Measurements from ENCODE around the gene PLEKHH3.

Gene PLEKHH3, protein sequence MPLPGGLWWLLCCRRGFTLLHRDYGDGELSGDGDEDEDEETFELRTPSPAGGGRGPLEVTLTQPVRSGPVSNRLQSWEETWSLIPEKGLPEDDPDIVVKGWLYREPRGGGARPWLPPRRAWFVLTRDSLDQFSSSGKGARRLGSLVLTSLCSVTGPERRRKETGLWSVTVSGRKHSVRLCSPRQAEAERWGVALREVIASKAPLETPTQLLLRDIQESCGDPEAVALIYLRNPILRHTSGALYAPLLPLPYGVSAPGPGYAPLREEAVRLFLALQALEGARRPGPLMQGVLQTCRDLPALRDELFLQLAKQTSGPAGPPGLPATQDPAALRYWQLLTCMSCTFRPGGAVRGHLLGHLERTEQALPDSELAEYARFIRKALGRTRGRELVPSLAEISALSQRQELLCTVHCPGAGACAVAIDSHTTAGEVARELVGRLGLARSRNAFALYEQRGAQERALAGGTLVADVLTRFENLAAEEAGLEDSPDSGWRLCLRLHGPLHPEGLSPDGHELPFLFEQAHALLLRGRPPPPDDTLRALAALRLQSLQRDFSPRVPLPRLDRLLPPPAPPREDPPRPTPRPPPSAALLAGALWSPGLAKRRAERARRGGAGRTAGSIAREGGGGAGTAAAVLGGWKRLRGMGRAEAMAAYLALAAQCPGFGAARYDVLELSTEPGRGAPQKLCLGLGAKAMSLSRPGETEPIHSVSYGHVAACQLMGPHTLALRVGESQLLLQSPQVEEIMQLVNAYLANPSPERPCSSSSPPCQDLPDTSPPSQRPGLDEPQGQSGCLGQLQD

DNA sequence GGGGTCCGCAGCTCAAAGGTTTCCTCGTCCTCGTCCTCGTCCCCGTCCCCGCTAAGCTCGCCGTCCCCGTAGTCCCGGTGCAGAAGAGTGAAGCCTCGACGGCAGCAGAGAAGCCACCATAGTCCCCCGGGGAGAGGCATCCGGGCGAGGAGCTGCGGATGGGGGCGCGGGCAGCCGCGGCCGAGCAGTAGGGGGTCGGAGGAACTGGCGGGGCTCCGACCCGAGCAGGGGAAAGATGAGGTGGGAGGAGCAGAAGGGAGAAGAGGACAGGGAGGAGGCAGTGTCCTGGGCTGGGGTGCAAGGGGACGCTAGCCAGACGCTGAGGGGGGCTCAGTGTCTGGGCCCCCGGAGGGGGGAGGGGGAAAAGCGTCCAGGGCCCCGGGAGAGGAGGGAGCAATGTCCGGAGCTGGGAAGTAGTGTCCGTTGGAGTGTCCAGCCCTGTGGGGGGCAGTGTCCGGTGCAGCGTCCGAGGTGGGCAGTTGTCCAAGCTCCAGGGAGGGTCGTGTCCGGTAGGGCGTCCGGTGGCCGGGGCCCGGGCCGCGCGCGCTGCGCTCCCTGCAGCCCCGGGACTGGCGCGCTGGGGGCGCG, at the start of gene PLEKHH3:
PLEKHH3 (minus strand) TSS at position 571 of the 588 bp plus-strand sequence; CDS start at position 140, 431 bp downstream.
- Mint-ChIP-seq H3K27ac (peak within 1 kb of the TSS; percentile 35), H3K9me3 (no peaks in the 10 kb centered on the region), H3K4me3 (peak within 1 kb of the TSS; percentile 75), H3K36me3 (peaks cover 5% of the 10 kb centered on the region), H3K4me1 (peaks cover 61% of the 10 kb centered on the region)
- DNase-seq (ENCODE audit: low spot score in 2 of 2) (peak in 1 of 2 donors; percentile 70), ATAC-seq (no peak)

DNA sequence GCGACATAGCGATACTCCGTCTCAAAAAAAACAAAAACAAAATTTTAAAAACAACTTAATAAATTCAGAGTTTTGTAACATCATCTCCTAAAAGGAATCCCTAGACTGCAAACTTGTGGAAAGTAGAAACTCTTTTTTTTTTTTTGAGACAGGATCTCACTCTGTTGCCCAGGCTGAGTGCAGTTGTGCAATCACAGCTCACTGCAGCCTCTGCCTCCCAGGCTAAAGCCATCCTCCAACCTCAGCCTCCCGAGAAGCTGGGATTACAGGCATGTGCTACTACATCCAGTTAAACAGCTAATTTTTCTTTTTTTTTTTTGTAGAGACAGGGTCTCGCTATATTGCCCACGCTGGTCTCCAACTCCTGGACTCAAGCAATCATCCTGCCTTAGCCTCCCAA, 48.3 kb upstream of the PLEKHH3 start:
- DNase-seq (ENCODE audit: low spot score in 2 of 2) (no peak), ATAC-seq (no peak)
- Mint-ChIP-seq H3K4me3 (no peak overlapping the region), H3K9me3 (no peaks in the 10 kb centered on the region), H3K27ac (no peak overlapping the region), H3K36me3 (peaks cover 100% of the 10 kb centered on the region), H3K4me1 (no peaks in the 10 kb centered on the region)

DNA sequence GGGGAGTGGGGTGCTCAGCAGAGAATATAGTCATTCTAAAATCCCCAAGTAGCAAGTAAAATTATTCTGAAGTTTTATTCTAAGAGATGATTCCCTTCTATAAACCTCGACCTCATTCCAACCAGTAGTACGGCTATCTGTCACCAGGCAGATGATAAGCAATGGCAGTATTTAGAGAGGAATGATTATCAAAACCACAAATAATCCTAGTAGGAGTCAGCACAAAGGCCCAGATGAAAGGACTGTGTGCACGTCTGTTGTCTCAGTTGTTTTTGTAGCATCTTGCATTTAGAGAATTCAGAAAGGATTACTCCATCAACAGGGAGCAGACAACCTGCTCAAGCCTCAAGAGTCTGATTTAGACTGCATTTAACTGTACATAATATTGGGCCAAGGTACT, 46.8 kb upstream of the PLEKHH3 start:
- no peak for ATAC-seq

DNA sequence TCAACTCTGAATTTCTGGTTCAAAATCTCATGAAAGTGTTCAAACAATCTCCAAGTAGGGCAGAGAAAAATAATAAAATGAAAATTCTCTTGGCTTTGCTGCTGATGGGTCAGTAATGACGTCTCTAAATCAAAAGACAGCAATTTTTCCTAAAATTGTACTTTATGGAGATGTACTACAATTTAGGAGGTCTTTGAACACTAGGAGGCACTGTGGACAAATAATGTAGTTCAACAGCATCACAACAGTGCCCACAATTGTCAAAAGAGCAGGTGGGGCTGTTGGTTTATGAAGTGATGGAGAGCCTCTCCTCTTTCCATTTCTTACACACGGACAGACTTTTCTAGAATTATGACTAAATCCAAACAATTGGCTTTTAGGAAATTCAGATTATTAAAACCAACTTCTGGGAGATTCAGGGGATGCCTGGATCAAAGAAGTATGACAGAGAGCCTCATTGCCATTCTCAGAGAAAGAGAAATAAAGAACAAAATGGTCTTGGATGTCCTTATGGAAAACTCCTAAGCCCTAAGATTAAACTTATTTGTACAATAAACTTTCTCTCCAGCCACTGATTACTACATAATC, 44.3 kb upstream of the PLEKHH3 start:
- H3K27ac Mint-ChIP-seq, result no peak overlapping the region
- no peak overlapping the region for H3K4me3 Mint-ChIP-seq
- H3K9me3 Mint-ChIP-seq, result no peaks in the 10 kb centered on the region
- ATAC-seq (peak; percentile 73), DNase-seq (ENCODE audit: low spot score in 2 of 2) (no peak)
- H3K4me1 Mint-ChIP-seq, result no peaks in the 10 kb centered on the region
- peaks cover 99% of the 10 kb centered on the region for H3K36me3 Mint-ChIP-seq

More for the DNA sequence above, 46.8 kb upstream of the PLEKHH3 start:
- DNase-seq (ENCODE audit: low spot score in 2 of 2), result no peak
- Mint-ChIP-seq H3K27ac (no peak overlapping the region), H3K36me3 (peaks cover 99% of the 10 kb centered on the region), H3K4me3 (no peak overlapping the region), H3K9me3 (no peaks in the 10 kb centered on the region), H3K4me1 (no peaks in the 10 kb centered on the region)

DNA sequence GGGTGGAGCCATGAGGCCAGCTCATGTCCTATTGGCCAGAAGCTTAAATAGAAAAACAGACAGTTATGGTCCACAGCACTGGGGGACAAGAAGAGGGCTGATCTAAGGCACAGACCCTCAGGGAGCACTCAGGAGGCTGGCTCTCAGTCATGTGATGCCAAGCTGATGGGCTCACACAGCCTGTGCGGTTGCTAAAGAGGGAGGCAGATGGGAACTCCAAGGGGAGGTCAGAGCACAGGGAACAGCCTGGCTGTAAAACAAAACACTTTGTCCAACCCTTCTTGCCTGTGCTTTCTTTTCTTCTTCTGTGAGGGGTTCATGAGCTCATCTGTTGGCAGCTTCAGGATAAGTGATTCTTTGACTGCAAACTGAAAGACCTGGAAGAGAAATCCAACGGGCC, 32.8 kb upstream of the PLEKHH3 start:
- Mint-ChIP-seq H3K4me3 (no peak overlapping the region), H3K9me3 (no peaks in the 10 kb centered on the region), H3K36me3 (peaks cover 100% of the 10 kb centered on the region), H3K27ac (no peak overlapping the region), H3K4me1 (peaks cover 36% of the 10 kb centered on the region)
- DNase-seq (ENCODE audit: low spot score in 2 of 2) (no peak), ATAC-seq (no peak)

DNA sequence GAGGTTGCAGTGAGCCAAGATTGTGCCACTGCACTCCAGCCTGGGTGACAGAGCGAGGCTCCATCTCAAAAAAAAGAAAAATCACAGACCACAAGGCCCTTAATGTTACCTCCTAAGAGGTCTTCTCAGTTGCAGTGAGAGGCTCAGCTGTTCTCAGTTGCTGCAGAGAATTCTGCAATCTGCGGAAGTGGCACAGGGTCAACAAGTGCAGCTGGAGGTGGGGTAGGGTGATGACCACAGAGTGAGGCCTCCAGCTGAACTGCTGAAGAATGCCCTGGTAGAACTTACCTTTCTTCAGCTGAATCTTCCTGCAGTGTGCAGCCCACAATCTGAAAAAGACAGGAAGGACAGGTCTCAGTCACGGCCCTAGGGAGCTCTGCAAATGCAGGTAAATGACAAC, 31.8 kb upstream of the PLEKHH3 start:
- H3K9me3 Mint-ChIP-seq, result no peaks in the 10 kb centered on the region
- no peak for DNase-seq (ENCODE audit: low spot score in 2 of 2)
- no peak for ATAC-seq
- no peak overlapping the region for H3K4me3 Mint-ChIP-seq
- peaks cover 44% of the 10 kb centered on the region for H3K4me1 Mint-ChIP-seq
- H3K36me3 Mint-ChIP-seq, result peaks cover 100% of the 10 kb centered on the region
- H3K27ac Mint-ChIP-seq, result no peak overlapping the region

DNA sequence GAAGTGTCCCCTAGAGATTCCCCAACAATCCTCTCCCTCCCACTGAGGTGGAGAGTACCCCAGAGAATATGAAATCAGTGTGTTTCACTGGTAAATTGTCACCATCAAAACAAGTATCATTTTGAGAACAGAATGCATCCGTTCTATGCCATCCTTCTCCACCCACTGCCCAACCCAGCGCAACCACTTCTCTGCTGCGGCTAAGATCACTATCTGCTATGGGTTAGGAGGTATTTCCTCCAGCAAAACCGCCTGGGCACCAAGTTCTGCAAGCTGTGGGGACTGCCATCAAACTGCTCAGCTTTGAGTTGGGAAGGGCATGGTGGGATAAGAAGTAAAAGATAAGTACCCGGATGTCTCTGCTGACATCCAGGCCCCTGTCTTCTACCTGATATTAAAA, 29.9 kb upstream of the PLEKHH3 start:
- Mint-ChIP-seq H3K9me3 (no peaks in the 10 kb centered on the region), H3K27ac (no peak overlapping the region), H3K4me3 (no peak overlapping the region), H3K4me1 (peaks cover 44% of the 10 kb centered on the region), H3K36me3 (peaks cover 100% of the 10 kb centered on the region)
- DNase-seq (ENCODE audit: low spot score in 2 of 2) (peak; percentile 34 to 68), ATAC-seq (peak; percentile 70)

DNA sequence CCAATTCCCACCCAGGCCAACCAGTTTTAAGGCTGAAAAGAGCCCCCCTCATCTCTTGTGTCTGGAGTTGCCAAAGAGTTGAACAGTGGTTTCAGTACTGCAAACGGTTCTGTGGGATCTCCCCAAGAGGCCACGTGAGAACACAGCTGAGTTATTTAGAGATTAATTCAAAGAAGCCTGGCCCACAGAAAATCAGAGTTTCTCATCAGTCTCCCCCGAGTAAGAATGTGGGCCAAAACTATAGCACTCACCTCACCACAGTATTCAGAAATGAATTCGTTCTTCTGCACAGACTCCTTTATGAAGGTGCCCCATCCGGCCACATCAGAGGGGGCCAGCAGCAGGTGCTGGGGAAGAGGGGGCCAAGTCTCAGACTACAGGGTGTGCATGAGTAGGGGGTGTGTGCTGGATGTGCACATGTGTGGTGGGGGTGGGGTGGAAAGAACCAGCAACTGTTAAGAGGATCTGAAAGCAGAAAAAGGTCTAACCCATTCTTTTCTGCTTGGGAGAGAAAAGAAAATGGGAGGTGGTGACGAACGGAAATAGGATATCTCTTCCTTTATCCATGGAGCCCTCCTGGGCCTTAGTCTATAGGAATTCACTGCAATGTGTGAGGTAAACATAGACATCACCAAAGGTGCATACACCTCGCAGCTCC, 28.2 kb upstream of the PLEKHH3 start:
- H3K4me1 Mint-ChIP-seq, result peaks cover 44% of the 10 kb centered on the region
- DNase-seq (ENCODE audit: low spot score in 2 of 2) (peak in 1 of 2 donors; percentile 79), ATAC-seq (peak; percentile 92)
- H3K4me3 Mint-ChIP-seq, result peak overlapping the region; percentile 15
- H3K27ac Mint-ChIP-seq, result peak overlapping the region; percentile 69
- no peaks in the 10 kb centered on the region for H3K9me3 Mint-ChIP-seq
- peaks cover 100% of the 10 kb centered on the region for H3K36me3 Mint-ChIP-seq

DNA sequence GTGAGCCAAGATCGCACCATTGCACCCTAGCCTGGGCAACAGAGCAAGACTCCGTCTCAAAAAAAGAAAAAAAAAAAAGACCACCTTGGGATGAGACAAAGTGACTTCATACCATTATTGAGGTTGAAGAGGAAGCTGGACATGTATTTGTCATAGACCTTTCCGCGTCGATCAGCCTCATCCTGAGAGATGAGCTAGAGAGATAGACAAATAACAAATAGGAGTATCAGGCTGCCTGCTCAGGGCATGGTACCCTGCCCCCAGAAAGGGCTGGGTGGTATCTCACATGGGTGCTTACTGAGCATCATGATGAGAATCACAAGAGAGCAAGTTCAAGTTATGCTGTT, 27.7 kb upstream of the PLEKHH3 start:
- no peak for DNase-seq (ENCODE audit: low spot score in 2 of 2)
- peaks cover 43% of the 10 kb centered on the region for H3K4me1 Mint-ChIP-seq
- no peaks in the 10 kb centered on the region for H3K9me3 Mint-ChIP-seq
- peak; percentile 51 for ATAC-seq
- H3K4me3 Mint-ChIP-seq, result peak overlapping the region; percentile 15
- peak overlapping the region; percentile 69 for H3K27ac Mint-ChIP-seq
- peaks cover 95% of the 10 kb centered on the region for H3K36me3 Mint-ChIP-seq

DNA sequence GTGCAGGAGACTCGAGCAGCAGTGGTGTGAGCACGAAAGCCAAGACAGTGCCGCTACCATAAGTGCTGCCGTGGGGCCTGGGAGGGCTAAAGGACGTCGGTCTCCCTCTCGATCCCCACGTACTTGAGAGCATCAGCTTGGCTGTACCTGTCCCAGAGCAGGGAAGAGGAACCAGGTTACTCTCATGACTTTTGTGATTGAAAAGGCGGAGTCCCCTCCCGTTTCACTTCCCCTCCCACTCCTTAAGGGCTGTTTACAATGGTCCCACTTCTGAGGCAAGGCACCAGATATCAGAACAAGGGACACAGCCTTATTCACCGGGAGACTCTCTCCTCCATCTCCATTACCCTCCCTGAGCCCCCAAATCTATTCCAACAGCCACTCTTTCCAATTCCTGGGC, 25.7 kb upstream of the PLEKHH3 start:
- ATAC-seq, result no peak
- no peak overlapping the region for H3K4me3 Mint-ChIP-seq
- DNase-seq (ENCODE audit: low spot score in 2 of 2), result no peak
- H3K27ac Mint-ChIP-seq, result no peak overlapping the region
- no peaks in the 10 kb centered on the region for H3K9me3 Mint-ChIP-seq
- peaks cover 75% of the 10 kb centered on the region for H3K36me3 Mint-ChIP-seq
- peaks cover 24% of the 10 kb centered on the region for H3K4me1 Mint-ChIP-seq

DNA sequence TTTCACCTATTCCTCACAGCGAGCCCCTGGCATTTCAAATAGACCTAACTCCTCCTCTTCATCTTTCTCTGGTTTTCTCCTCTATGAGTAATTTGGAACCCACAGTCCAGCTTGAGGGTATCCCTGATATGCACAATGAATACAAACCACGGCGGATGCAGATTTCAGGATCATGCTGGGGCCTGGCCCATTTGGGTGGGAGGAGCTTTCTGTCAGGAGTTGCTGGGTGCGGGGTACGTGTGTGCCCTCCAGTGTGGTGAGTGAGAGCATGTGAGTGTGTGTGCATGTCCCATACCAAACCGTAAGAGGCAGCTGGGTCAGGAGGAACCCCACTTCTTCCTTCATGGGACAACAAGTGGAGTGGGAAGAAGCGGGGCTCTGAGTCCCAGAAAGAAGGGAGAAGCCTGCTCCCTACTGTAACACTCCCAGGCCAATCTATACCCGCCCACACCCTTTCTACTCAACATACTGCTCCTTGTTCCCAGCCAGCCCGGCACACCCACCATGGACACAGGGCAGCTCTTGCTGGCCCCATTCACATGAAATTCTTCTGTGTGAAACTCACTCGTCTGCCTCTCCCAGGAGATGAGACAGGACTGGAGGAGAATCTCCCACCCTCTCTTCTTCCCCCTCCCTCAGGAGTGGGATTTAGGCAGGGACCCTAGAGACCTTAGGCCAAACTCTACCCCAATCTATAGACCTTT, 23.9 kb upstream of the PLEKHH3 start:
- ATAC-seq (no peak), DNase-seq (ENCODE audit: low spot score in 2 of 2) (no peak)
- peak overlapping the region; percentile 8 for H3K27ac Mint-ChIP-seq
- peaks cover 58% of the 10 kb centered on the region for H3K36me3 Mint-ChIP-seq
- no peaks in the 10 kb centered on the region for H3K9me3 Mint-ChIP-seq
- no peak overlapping the region for H3K4me3 Mint-ChIP-seq
- H3K4me1 Mint-ChIP-seq, result peaks cover 16% of the 10 kb centered on the region

DNA sequence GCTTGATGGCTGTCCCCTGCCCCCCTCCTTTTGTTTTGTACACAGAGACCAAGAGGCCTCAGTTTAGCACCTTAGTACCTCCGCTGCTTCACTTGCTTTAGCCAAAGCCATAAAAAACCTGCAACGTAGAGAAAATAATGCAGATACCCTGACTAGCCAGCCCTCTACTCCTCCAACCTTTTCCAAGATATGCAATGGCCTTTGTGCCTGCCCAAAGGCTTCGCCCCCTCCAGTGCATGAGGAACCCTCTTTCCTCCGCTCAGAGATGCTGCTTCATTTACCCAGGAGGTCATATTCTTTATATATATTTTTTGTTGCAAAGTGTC, 22.6 kb upstream of the PLEKHH3 start:
- no peak overlapping the region for H3K4me3 Mint-ChIP-seq
- DNase-seq (ENCODE audit: low spot score in 2 of 2), result no peak
- peaks cover 6% of the 10 kb centered on the region for H3K4me1 Mint-ChIP-seq
- no peaks in the 10 kb centered on the region for H3K9me3 Mint-ChIP-seq
- no peak overlapping the region for H3K27ac Mint-ChIP-seq
- peaks cover 44% of the 10 kb centered on the region for H3K36me3 Mint-ChIP-seq
- no peak for ATAC-seq

DNA sequence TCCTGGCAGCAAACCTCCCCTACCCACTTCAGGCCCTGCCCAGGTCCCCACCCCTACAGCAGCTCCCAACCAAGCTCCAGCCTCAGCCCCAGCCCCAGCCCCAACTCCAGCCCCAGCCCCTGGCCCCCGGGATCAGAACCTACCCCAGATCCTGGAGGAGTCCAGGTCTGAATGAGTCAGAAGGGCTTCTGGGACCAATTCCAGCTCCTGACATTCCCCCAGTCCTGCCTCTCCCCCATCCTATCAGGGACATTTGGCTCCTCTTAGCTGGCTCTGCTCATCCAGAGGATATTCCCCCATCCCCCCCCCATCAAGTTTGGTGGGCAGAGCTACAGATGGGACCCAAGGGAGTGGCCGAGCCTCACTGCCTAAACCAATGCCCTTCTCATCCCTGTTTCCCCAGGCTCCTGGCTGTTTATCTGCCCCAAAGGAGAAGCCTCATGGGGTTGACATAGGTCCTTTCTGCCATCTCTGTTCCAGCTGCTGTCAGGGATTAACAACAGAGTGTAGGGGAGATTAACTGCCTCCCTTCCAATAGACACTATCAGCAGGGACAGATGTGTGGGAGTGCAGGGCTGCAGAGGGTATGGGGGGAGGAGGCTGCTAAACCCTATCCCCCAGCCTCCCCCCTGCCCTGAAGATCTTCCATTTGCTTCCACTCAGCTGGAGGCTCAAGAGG, 22.1 kb upstream of the PLEKHH3 start:
- H3K4me1 Mint-ChIP-seq, result peaks cover under 1% of the 10 kb centered on the region
- ATAC-seq (no peak), DNase-seq (ENCODE audit: low spot score in 2 of 2) (no peak)
- no peaks in the 10 kb centered on the region for H3K9me3 Mint-ChIP-seq
- H3K27ac Mint-ChIP-seq, result no peak overlapping the region
- H3K36me3 Mint-ChIP-seq, result peaks cover 39% of the 10 kb centered on the region
- no peak overlapping the region for H3K4me3 Mint-ChIP-seq

DNA sequence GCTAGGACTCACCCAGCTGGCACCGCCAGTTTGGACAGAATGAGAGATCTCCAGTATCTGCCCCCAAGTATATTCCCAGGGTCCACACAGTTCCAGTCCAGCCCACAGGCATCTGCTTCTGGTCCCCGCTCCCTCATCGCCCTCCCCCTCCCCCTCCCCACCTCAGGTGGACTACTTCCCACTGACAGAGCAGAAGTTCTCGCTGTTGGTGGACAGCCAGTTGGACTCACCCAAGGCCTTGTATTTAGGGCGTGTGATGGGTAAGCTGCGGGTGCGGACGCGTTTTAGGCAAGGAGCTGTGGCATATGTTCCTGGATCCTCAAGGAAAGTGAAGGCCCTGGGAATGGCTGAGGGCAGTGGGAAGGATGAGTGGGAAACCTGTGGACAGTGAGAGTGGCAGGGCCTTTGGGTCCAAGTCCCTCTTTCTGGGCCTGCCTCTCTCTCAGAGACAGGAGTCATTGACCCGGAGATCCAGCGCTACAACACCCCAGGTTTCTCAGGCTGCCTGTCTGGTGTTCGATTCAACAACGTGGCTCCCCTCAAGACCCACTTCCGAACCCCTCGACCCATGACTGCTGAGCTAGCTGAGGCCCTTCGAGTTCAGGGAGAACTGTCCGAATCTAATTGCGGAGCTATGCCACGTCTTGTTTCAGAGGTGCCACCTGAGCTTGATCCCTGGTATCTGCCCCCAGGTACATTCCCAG, 20.5 kb upstream of the PLEKHH3 start:
- Mint-ChIP-seq H3K4me3 (no peak overlapping the region), H3K27ac (no peak overlapping the region), H3K4me1 (no peaks in the 10 kb centered on the region), H3K36me3 (peaks cover 23% of the 10 kb centered on the region), H3K9me3 (no peaks in the 10 kb centered on the region)
- ATAC-seq (no peak), DNase-seq (ENCODE audit: low spot score in 2 of 2) (no peak)

All from stimulated activated effector memory CD8-positive, alpha-beta T cell treated with anti-CD3 and anti-CD28 coated beads, Interleukin-12 subunit alpha, Interleukin-12 subunit beta, amount 100 ng/mL, for 72 hours (primary cell).